HepG2 (cell line): Measurements from ENCODE around the gene SAMD4B. TPM values are rescaled to one million over a fixed set of nuclear protein-coding genes. Genes with fewer than 3 reads are reported as not detected.

Experiments used
- BCL6 ChIP-seq: IDR thresholded peaks from 2 replicates; pipeline ENCODE4 v1.6.1; 2016; ENCODE audit warnings: missing genetic modification reagents, missing compliant biosample characterization
- BORCS8-MEF2B ChIP-seq: sonication (generic); formaldehyde crosslinking; IDR thresholded peaks from 2 replicates; pipeline ENCODE4 v1.8.0; 2022; ENCODE audit warnings: mild to moderate bottlenecking, missing genetic modification reagents
- E2F1 ChIP-seq: sonication (generic); formaldehyde crosslinking; IDR thresholded peaks from 2 replicates; pipeline ENCODE4 v1.5.0; 2020; ENCODE audit warnings: missing genetic modification reagents
- HOXA5 ChIP-seq: sonication (generic); formaldehyde crosslinking; IDR thresholded peaks from 2 replicates; pipeline ENCODE4 v1.4.0; 2020; ENCODE audit warnings: missing genetic modification reagents
- JUND ChIP-seq: sonication (generic); formaldehyde crosslinking; IDR thresholded peaks from 2 replicates; pipeline ENCODE4 v1.8.0; 2022; ENCODE audit warnings: mild to moderate bottlenecking, missing genetic modification reagents
- KDM5A ChIP-seq: fragments of 200-600 bp; sonication (generic); IDR thresholded peaks from 2 replicates; pipeline ENCODE4 v1.7.0; 2018; ENCODE audit warnings: antibody characterized with exemption, mild to moderate bottlenecking, low read length, borderline replicate concordance
- KLF12 ChIP-seq: sonication (generic); formaldehyde crosslinking; IDR thresholded peaks from 2 replicates; pipeline ENCODE4 v1.4.0; 2020; ENCODE audit warnings: missing genetic modification reagents, borderline replicate concordance
- RARG ChIP-seq: sonication (generic); formaldehyde crosslinking; IDR thresholded peaks from 2 replicates; pipeline ENCODE4 v1.4.0; 2020; ENCODE audit warnings: low read depth, mild to moderate bottlenecking, missing genetic modification reagents
- SMARCC2 ChIP-seq: fragments of 450-650 bp; IDR thresholded peaks from 2 replicates; pipeline ENCODE4 v1.6.1; 2017; ENCODE audit warnings: antibody characterized with exemption, mild to moderate bottlenecking
- THAP7 ChIP-seq: sonication (generic); formaldehyde crosslinking; IDR thresholded peaks from 2 replicates; pipeline ENCODE4 v1.8.1; 2023; ENCODE audit warnings: mild to moderate bottlenecking, missing genetic modification reagents
- TRAFD1 ChIP-seq: sonication (generic); formaldehyde crosslinking; IDR thresholded peaks from 2 replicates; pipeline ENCODE4 v1.5.1; 2020; ENCODE audit warnings: missing genetic modification reagents, mild to moderate bottlenecking, borderline replicate concordance
- UBTF ChIP-seq: sonication (generic); formaldehyde crosslinking; IDR thresholded peaks from 2 replicates; pipeline ENCODE4 v1.4.0; 2020; ENCODE audit warnings: mild to moderate bottlenecking, missing genetic modification reagents
- ZNF180 ChIP-seq: sonication (generic); formaldehyde crosslinking; IDR thresholded peaks from 2 replicates; pipeline ENCODE4 v1.4.0; 2020; ENCODE audit warnings: low read depth, missing genetic modification reagents, borderline replicate concordance
- ZNF275 ChIP-seq: sonication (generic); formaldehyde crosslinking; IDR thresholded peaks from 2 replicates; pipeline ENCODE4 v1.8.0; 2022; ENCODE audit warnings: missing genetic modification reagents, mild to moderate bottlenecking, inconsistent platforms, borderline replicate concordance
- ZNF343 ChIP-seq: sonication (generic); formaldehyde crosslinking; IDR thresholded peaks from 2 replicates; pipeline ENCODE4 v1.4.0; 2020; ENCODE audit warnings: mild to moderate bottlenecking, missing genetic modification reagents
- ZNF430 ChIP-seq: sonication (generic); formaldehyde crosslinking; IDR thresholded peaks from 2 replicates; pipeline ENCODE4 v1.9.0; 2021; ENCODE audit warnings: mild to moderate bottlenecking, missing genetic modification reagents
- ZNF530 ChIP-seq: sonication (generic); formaldehyde crosslinking; IDR thresholded peaks from 2 replicates; pipeline ENCODE4 v1.5.0; 2020; ENCODE audit warnings: low read depth, mild to moderate bottlenecking, missing genetic modification reagents
- ZNF605 ChIP-seq: sonication (generic); formaldehyde crosslinking; IDR thresholded peaks from 2 replicates; pipeline ENCODE4 v1.8.0; 2022; ENCODE audit warnings: mild to moderate bottlenecking, missing genetic modification reagents
- ZNF839 ChIP-seq: sonication (generic); formaldehyde crosslinking; IDR thresholded peaks from 2 replicates; pipeline ENCODE4 v1.4.0; 2020; ENCODE audit warnings: missing genetic modification reagents, mild to moderate bottlenecking, borderline replicate concordance
- ZZZ3 ChIP-seq: sonication (generic); formaldehyde crosslinking; IDR thresholded peaks from 2 replicates; pipeline ENCODE4 v1.4.0; 2020; ENCODE audit warnings: missing genetic modification reagents, mild to moderate bottlenecking, borderline replicate concordance
- polyA plus RNA-seq, 8 experiments: library from polyadenylated mRNA; depleted of rRNA in 3 of 8; stranded (reverse) in 7 of 8; unstranded in 1 of 8; fragments of >200 nt; fragmentation: Illumina TruSeq in 4 of 8; extraction: Trizol in 4 of 8; gene quantifications; 2 replicates each; pipeline versions ENCODE4 v1.2.1 to v1.2.3, GENCODE V29; 2011 to 2016; ENCODE audit warnings: low read depth in 4 of 8, missing spikeins in 1 of 8, mixed read lengths in 1 of 8; ENCODE audit not compliant: insufficient read depth in 1 of 8
- total RNA-seq, 5 experiments: library from RNA; depleted of rRNA; stranded (reverse); fragments of >200 nt; fragmentation: Illumina TruSeq; extraction: Trizol; gene quantifications; 2 replicates each; pipeline ENCODE4 v1.2.3, GENCODE V29; 2016; ENCODE audit warnings: low read depth in 1 of 5

SAMD4B gene
- total and polyA plus RNA-seq, 2 of the 13 experiments (the other 11 are each of a cell fraction or from before 2014, with no cell fraction given), result 26.0 to 31.8 TPM

- TF ChIP-seq UBTF (peak; percentile 51), KDM5A (peak; percentile 80; the same call in 1 of the 2 replicates), SMARCC2 (no peak), ZZZ3 (CRISPR knock-in tag) (peak; percentile 61; the same call in 1 of the 2 replicates), TRAFD1 (peak; percentile 89; the same call in 1 of the 2 replicates), ZNF430 (CRISPR knock-in tag) (peak; percentile 66; the same call in 1 of the 2 replicates), ZNF530 (CRISPR knock-in tag) (no peak), ZNF180 (0 out of 2 replicates have a peak, but pooled peaks have one; percentile 21), ZNF605 (peak; percentile 80), RARG (CRISPR knock-in tag) (0 out of 2 replicates have a peak, but pooled peaks have one; percentile 74), BCL6 (CRISPR knock-in tag) (peak; percentile 13; the same call in 1 of the 2 replicates), THAP7 (0 out of 2 replicates have a peak, but pooled peaks have one; percentile 40), ZNF839 (peak; percentile 66), ZNF275 (CRISPR knock-in tag) (peak; percentile 47; the same call in 1 of the 2 replicates), ZNF343 (CRISPR knock-in tag) (no peak), BORCS8-MEF2B (peak; percentile 79; the same call in 1 of the 2 replicates), E2F1 (CRISPR knock-in tag) (peak; percentile 89), KLF12 (CRISPR knock-in tag) (peak; percentile 84; the same call in 1 of the 2 replicates), JUND (CRISPR knock-in tag) (0 out of 2 replicates have a peak, but pooled peaks have one; percentile 53), HOXA5 (CRISPR knock-in tag) (peak; percentile 59; the same call in 1 of the 2 replicates)
These were observed 48.7 kb downstream of the SAMD4B start, which contains the start of the genes MED29 and PAF1 (continued) for GRCh38 chr19:39390751-39391437.
